Astrocyte (in vitro differentiated cells and primary cell): ENCODE data around the gene SCN1B.

Experiments used
- EZH2 ChIP-seq: IDR thresholded peaks from 2 replicates; pipeline ENCODE4 v1.6.1; 2012; ENCODE audit warnings: mild to moderate bottlenecking, low read length, inconsistent platforms; ENCODE audit not compliant: insufficient read depth
- TF ChIP-seq, protein P1 (sequence below): IDR thresholded peaks from 2 replicates; pipeline ENCODE4 v1.5.1; 2011; ENCODE audit warnings: low read depth, mild to moderate bottlenecking, inconsistent platforms, low read length, moderate library complexity; ENCODE audit not compliant: insufficient read depth

DNA sequence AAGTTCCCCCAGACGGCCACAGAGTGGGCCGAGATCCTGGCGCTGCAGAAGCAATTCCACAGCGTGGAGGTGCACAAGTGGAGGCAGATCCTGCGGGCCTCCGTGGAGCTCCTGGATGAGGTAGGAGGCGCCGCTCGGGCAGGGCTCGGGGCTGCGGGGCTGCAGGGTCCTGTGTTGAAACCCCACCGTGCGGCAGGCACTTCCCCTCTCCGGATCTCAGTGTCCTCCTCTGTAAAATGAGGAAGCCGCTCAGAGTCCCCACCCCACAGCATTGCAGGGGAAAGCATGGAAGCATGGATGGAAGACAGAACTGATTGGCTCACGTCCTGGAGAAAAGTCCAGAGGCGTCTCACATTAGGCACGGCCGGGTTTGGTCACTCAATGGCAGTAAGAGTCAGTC is 6.8 kb upstream of the SCN1B start:
- TF ChIP-seq, protein P1, sequence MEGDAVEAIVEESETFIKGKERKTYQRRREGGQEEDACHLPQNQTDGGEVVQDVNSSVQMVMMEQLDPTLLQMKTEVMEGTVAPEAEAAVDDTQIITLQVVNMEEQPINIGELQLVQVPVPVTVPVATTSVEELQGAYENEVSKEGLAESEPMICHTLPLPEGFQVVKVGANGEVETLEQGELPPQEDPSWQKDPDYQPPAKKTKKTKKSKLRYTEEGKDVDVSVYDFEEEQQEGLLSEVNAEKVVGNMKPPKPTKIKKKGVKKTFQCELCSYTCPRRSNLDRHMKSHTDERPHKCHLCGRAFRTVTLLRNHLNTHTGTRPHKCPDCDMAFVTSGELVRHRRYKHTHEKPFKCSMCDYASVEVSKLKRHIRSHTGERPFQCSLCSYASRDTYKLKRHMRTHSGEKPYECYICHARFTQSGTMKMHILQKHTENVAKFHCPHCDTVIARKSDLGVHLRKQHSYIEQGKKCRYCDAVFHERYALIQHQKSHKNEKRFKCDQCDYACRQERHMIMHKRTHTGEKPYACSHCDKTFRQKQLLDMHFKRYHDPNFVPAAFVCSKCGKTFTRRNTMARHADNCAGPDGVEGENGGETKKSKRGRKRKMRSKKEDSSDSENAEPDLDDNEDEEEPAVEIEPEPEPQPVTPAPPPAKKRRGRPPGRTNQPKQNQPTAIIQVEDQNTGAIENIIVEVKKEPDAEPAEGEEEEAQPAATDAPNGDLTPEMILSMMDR = no peak
- TF ChIP-seq EZH2 = no peak
